A673 (cell line): Measurements from ENCODE around the gene SPSB4.

ENCODE experiments used
- CTCF ChIP-seq: fragments of 300-800, 200-600 bp; sonication (generic); conservative IDR thresholded peaks from 2 replicates; pipeline ENCODE4 v1.5.1; 2017; ENCODE audit warnings: low read depth, mild to moderate bottlenecking, antibody characterized with exemption, low read length, moderate library complexity, mixed read lengths
- EZH2 ChIP-seq: fragments of 200-600 bp; sonication (generic); IDR thresholded peaks from 2 replicates; pipeline ENCODE4 v1.6.1; 2017; ENCODE audit warnings: borderline replicate concordance, low read depth, mild to moderate bottlenecking, mixed read lengths, antibody characterized with exemption, low read length; ENCODE audit not compliant: poor library complexity, severe bottlenecking

DNA sequence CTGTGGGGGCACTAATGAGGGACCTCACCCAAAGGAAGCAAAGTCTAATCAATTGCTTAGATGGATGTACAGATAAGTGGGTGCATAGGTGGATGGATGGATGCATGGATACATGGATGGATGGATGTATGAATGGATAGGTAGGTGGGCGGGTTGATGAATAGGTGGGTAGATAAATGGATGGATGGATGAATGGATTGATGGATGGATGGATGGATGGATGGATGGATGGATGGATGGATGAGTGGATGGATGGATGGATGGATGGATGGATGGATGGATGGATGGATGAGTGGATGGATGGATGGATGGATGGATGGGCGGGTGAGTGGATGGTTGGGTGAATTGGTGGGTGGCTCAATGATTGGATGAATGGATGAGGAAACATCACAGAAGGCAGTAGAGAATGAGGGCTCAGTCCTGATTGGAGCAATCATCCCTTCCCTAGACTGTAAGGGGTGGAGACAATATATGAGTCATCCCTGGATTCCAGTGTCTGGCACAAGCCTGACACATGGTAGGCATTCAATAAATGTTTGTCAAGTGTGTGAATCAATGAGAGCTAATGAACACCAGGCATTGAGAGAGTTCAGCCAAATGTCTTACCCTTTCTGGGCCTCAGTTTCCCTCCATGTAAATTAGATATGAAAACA lies 140.1 kb downstream of the SPSB4 start:
- TF ChIP-seq CTCF, result no peak
- TF ChIP-seq EZH2, result no peak
